Ovary (tissue), 9 donors: ENCODE measurements around the gene BABAM2. TPM values are rescaled to one million over a fixed set of nuclear protein-coding genes. Genes with fewer than 3 reads are reported as not detected.

Experiments
- DNase-seq, 5 donors: peaks; one replicate each; pipeline ENCODE4 v3.0.0-alpha.2; 2019 to 2020
- H3K27ac ChIP-seq, 2 donors: fragments of 200-600 bp; one replicate each; pipeline versions ENCODE4 v1.5.1 to v1.8.0; 2019 to 2022
- H3K27me3 ChIP-seq: fragments of 200-600 bp; one replicate; pipeline ENCODE4 v1.8.0; 2022
- H3K36me3 ChIP-seq: fragments of 200-600 bp; sonication (generic); one replicate; pipeline ENCODE4 v1.5.1; 2019
- H3K4me1 ChIP-seq: one replicate; pipeline ENCODE4 v1.8.1; 2013; ENCODE audit warnings: mild to moderate bottlenecking, moderate library complexity; ENCODE audit not compliant: insufficient read depth
- H3K4me3 ChIP-seq: fragments of 200-600 bp; sonication (generic); one replicate; pipeline ENCODE4 v1.5.1; 2017
- H3K9me3 ChIP-seq, 2 donors: fragments of 200-600 bp in 1 of 2; sonication (generic) in 1 of 2; one replicate each; pipeline versions ENCODE4 v1.5.1 to v1.8.1; 2013 to 2019; ENCODE audit warnings: mild to moderate bottlenecking in 1 of 2, moderate library complexity in 1 of 2
- CTCF ChIP-seq, 3 donors: fragments of 450-650 bp in 2 of 3; fragments of 200-600 bp in 1 of 3; IDR thresholded peaks; one replicate each; pipeline versions ENCODE4 v1.5.1 to v1.8.0; 2016 to 2022; ENCODE audit warnings: antibody characterized with exemption in 3 of 3, mild to moderate bottlenecking in 1 of 3
- EP300 ChIP-seq: sonication (generic); formaldehyde crosslinking; IDR thresholded peaks from one replicate; pipeline ENCODE4 v1.6.1; 2017; ENCODE audit warnings: antibody characterized with exemption
- POLR2A ChIP-seq: fragments of 450-650 bp; IDR thresholded peaks from one replicate; pipeline ENCODE4 v1.6.1; 2017; ENCODE audit warnings: antibody characterized with exemption, mild to moderate bottlenecking, moderate library complexity
- WGBS, 3 donors: extraction: QIAGEN DNeasy Blood & Tissue Kit in 1 of 3; methylation state at CpG; one replicate each; pipeline versions ENCODE4 v1.1.5 to v1.1.7; 2013 to 2017; 5-methylcytosine and 5-hydroxymethylcytosine counted together
- intact Hi-C, 4 donors: fragments of 100-400 bp; cut with DNase I; formaldehyde crosslinking; loops; one replicate each; pipeline versions ENCODE4 v1.11.0 to v1.15.1; 2022 to 2023
- polyA plus RNA-seq, 2 donors: library from polyadenylated mRNA; stranded (reverse); fragments of 200-250 nt in 1 of 2; fragments of 350-450 nt in 1 of 2; fragmentation: Illumina TruSeq in 1 of 2; extraction: RNeasy Lipid Tissue Mini Kit (QIAGEN cat#74804) in 1 of 2; gene quantifications; one replicate each; pipeline ENCODE4 v1.2.3, GENCODE V29; 2013 to 2014
- total RNA-seq, 7 donors: library from RNA; depleted of rRNA in 2 of 7; stranded (reverse); fragments of >200 nt in 2 of 7; fragmentation: NEBNext Ultra II Directional in 3 of 7; extraction: Animal tissue kit (Norgen Biotek cat#: 25700) in 3 of 7; gene quantifications; one replicate each; pipeline versions ENCODE4 v1.1.0 to v1.2.4, GENCODE V29; 2016 to 2023
- donor health status: DM: no; HTN: no; CAD: no; lungs with moderate emphysema.
- donor health status: DM: no; HTN: no; CAD: no.
- donor health status: Bipolar disorder and iron deficiency.
- donor health status: DM: yes; HTN: yes; CAD: no.
- donor health status: DM: no; HTN: no; CAD: no.
- donor health status: DM: yes; HTN: yes; CAD: no.

BABAM2 gene
- total and polyA plus RNA-seq, 9 donors, result 22.0 to 96.7 (median 46.8) TPM

GRCh38 chr2:27980242-27980641, 89.7 kb downstream of the BABAM2 start:
- no peak overlapping the region for H3K4me3 ChIP-seq
- 46 to 60% (median 58%) methylated on average over 1 of the region's 1 CpG for WGBS, 3 donors
- intact Hi-C loops, result no loop called here
- no peaks in the 10 kb centered on the region for H3K27me3 ChIP-seq
- no peaks in the 10 kb centered on the region for H3K36me3 ChIP-seq
- H3K27ac ChIP-seq, result no peak overlapping the region
- H3K9me3 ChIP-seq, result no peaks in the 10 kb centered on the region
- DNase-seq, result no peak
- TF ChIP-seq POLR2A, result no peak
- no peak for TF ChIP-seq EP300
- TF ChIP-seq CTCF (IDR thresholded peaks at IDR 0.05), result no peak
- no peaks in the 10 kb centered on the region for H3K4me1 ChIP-seq

DNA sequence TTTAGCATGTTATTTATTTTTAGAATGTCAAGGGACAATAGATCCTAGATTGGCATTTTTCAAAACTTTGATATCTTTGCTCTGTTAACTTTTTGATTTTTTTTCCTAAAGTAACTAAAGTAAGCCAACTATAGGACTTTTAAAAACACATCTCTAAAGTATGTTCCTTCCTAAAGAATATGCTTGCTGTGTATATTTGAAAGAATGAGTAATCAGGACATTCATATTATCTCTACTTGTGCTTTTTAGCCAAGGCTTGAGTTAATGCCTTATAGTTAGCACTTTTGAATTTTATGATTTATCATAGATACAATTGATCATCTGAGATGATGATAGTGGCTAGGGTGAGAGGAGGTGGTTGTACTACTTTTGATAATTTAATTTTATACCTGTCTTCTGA, 93.6 kb downstream of the BABAM2 start:
- Histone ChIP-seq H3K9me3 (no peaks in the 10 kb centered on the region), H3K36me3 (no peaks in the 10 kb centered on the region), H3K4me1 (peaks cover 1% of the 10 kb centered on the region), H3K27me3 (no peaks in the 10 kb centered on the region), H3K4me3 (no peak overlapping the region), H3K27ac (no peak overlapping the region)
- intact Hi-C loops, result no loop called here
- no peak for TF ChIP-seq EP300
- DNase-seq, result no peak

- Histone ChIP-seq H3K4me1 (peaks cover 1% of the 10 kb centered on the region), H3K9me3 (no peaks in the 10 kb centered on the region), H3K4me3 (no peak overlapping the region), H3K27ac (no peak overlapping the region), H3K36me3 (no peaks in the 10 kb centered on the region), H3K27me3 (no peaks in the 10 kb centered on the region)
- no peak for DNase-seq
- no peak for TF ChIP-seq EP300
- no peak for TF ChIP-seq POLR2A
- TF ChIP-seq CTCF (IDR thresholded peaks at IDR 0.05), result no peak
- intact Hi-C loops, result no loop called here
- 25 to 52% (median 37%) methylated on average over 3 of the region's 3 CpGs for WGBS, 3 donors
Observed at GRCh38 chr2:27988306-27988705, 97.8 kb downstream of the BABAM2 start.

GRCh38 chr2:27988718-27989117, 98.2 kb downstream of the BABAM2 start:
- Histone ChIP-seq H3K4me3 (no peak overlapping the region), H3K36me3 (no peaks in the 10 kb centered on the region), H3K9me3 (no peaks in the 10 kb centered on the region), H3K4me1 (peaks cover 1% of the 10 kb centered on the region), H3K27me3 (no peaks in the 10 kb centered on the region), H3K27ac (no peak overlapping the region)
- 88 to 90% (median 90%) methylated on average over 2 of the region's 2 CpGs for WGBS, 3 donors
- intact Hi-C loops, result no loop called here
- TF ChIP-seq CTCF (IDR thresholded peaks at IDR 0.05), result no peak
- no peak for TF ChIP-seq EP300
- TF ChIP-seq POLR2A, result no peak
- no peak for DNase-seq

GRCh38 chr2:27989149-27989548, 98.6 kb downstream of the BABAM2 start:
- intact Hi-C loops, result no loop called here
- H3K36me3 ChIP-seq, result no peaks in the 10 kb centered on the region
- DNase-seq, result no peak
- peaks cover 1% of the 10 kb centered on the region for H3K4me1 ChIP-seq
- 94 to 96% (median 96%) methylated on average over 2 of the region's 2 CpGs for WGBS, 3 donors
- H3K27ac ChIP-seq, result no peak overlapping the region
- no peaks in the 10 kb centered on the region for H3K27me3 ChIP-seq
- H3K4me3 ChIP-seq, result no peak overlapping the region
- TF ChIP-seq EP300 (no peak), POLR2A (no peak), CTCF (IDR thresholded peaks at IDR 0.05) (no peak)
- no peaks in the 10 kb centered on the region for H3K9me3 ChIP-seq
